GM19324 (cell line): ENCODE data around the gene GPR139.

ENCODE experiments used
- ATAC-seq: cut with Tn5 transposase; IDR thresholded peaks from one replicate; pipeline ENCODE4 v1.9.1; 2021; ENCODE audit warnings: mild to moderate bottlenecking, moderate library complexity; ENCODE audit not compliant: unreplicated experiment, low FRiP score

The GPR139 gene

DNA sequence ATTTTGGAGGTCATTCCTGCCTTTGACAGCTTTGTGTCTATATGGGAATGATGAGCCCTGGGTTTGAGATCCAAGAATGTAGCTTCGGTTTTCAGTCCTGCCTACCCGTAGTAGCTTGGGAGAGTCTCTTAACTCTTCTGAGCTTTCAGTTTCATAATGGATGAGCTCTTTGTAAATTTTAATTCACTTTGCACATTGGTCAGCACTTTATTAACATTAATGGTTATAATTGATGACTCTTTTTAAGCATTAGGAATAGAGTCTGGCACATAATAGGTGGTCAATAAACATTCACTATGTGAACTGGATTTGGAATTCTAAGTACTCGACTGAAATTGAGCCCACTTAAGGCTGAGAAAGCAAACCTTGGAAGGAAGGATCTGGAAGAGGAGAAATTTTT lies 17.3 kb downstream of the GPR139 start:
- no peak for ATAC-seq

DNA sequence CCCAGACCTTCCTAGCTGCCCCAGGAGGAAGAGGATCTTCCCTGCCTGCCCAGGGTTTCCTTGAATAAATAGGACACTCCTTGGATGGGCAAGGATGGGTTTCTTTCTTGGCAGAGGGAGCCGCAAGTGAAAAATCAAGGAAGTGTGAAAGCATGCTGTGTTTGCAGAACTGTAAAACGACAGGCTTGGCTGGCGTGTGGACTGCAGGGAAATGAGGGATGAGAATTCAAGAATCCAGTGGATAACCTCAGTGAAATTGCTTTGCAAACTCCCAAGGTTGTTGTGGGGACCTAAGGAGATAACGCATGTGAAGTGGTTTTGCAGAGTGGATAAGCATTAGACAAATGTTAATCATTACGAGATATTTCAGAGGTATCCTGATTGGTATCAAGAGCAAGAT lies 20.4 kb downstream of the GPR139 start:
- no peak for ATAC-seq

DNA sequence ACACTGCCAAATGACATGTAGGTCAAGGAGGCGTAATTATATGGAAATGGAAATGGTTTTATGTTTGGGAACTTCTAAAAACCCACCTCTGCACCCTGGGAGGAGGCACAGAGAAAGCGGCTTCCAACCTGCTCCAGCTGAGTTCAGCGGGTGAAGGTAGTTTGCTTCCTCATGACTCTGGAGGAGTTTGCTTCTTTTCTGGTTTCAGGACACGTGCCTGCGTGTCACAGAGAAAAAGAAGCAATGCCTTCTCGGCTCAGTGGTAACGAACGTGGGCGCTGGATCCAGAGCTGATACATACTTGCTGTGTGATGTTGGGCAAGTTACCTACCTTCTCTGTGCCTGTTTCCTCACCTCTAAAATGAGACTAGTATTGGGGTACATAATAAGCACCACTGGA lies 22.1 kb downstream of the GPR139 start:
- no peak for ATAC-seq

DNA sequence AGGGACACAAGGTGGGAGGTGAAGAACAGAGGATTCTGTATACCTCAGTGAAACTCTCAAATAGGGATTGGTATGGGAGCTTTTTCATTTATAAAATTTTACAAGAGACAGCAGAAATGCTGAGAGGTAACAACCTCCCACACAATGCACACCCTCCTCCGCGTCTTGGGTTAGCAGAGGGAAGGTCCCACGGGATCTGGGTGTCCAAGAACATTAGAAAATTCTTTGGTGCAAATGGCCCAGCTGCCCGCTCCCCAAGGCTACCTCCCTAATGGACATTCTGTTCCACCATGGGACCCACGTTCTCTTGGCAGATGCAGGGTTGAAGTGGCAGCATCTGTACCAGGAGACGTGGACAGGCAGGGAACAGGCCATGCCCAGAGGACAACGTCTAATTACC lies 22.5 kb downstream of the GPR139 start:
- no peak for ATAC-seq

DNA sequence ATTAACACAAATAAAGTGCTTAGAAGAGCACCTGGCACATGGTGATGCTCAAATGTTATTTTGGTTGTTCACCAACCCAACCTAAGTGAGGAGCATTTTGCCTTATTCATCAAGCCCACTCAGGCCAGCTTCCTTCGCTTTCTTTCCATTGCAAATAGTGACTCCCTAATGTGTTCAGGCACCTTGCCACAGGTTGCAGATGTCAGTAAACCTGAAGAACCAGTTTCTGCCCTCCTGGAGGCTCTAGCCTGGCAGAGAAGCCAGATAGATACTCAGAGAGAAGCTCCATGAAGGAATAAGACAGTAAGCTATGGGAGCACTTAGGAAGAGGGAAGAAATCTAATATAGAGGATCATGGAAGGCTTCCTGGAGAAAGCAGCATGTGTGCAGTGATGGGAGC lies 23.9 kb downstream of the GPR139 start:
- ATAC-seq = no peak

DNA sequence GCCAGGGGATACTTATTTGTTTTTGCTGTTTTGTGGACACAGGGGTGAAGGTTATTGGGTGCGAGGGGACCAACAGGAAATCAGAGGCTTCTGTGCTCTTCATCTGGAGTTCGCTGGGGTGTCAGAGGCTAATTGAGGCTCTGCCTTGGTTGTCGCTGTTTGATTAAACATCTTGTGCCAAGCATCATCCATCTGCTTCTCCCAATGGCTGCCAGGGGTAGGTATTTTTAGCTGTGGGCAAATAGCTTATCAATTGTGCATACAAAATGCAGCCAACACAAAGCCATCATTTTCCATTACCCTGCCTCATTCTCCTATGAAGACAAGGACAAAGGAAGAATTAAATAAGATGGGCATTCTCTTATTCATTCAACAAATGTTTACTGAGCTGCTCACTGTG lies 27.8 kb downstream of the GPR139 start:
- ATAC-seq = no peak

DNA sequence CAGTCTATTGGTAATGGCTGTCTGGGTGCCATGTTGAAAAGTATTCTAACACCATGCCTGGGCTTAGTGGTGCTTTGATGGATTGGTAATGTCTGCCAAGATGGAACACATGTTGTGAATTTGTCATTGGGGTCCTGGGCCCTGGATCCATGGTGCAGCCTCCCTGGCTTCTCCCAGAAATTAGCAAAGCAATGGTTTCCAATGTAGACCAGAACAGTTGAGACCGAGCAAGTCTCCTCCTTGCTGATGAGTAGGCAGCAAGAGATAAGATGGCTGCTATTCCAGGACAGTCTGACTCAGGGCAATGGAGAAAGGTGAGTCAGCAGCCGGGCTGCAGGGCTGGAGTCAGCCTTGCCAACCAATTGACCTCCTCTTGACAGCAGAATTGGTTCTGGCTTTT lies 30.8 kb downstream of the GPR139 start:
- ATAC-seq = no peak

DNA sequence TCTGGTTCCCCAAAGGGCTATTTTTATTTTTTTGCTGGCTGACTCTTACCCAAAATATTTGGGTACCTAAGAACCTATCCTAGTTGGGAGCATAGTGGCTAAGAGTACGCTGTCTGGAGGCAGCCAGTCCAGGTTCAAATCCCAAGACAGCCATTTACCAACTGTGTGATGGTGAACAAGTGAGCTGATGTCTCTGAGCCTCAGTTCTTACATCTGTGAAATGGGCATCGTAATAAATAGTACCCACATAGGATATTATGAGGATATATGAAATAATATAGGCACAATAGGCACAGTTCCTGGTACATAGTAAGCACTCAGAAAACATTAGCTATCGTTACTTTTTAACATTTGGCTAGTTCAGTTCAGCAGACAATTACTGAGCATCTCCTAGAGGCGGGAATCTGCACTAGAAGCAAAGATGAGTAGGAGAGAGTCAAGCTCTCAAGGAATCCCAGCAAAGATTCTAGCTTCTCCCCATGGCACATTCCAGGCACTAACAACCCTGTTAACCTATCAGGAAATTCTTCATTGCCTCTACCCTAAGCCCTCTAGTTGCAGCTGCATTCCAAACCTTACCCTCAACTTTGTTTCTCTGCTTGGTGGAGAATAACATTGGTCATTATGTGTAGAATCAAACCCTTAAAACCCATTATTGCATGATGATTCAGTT lies 31.6 kb downstream of the GPR139 start:
- no peak for ATAC-seq

DNA sequence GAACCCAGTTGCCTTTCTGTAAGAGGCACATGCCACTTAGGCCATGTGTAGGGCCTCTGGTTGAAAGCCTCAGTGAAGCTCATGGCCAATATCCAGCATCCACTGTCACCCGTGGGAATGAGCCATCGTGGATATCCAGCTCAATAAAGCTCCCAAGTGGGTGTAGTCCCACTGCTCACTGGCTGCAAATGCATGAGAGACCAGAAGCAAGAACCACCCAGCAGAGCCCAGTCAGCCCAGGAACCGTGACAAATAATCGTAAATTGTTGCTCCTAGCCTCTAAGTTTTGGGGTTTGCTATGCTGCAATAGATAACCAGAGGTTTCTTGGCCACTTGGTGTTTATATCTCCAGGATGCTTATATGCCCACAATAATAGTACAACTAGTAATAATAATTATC lies 33.7 kb downstream of the GPR139 start:
- no peak for ATAC-seq

DNA sequence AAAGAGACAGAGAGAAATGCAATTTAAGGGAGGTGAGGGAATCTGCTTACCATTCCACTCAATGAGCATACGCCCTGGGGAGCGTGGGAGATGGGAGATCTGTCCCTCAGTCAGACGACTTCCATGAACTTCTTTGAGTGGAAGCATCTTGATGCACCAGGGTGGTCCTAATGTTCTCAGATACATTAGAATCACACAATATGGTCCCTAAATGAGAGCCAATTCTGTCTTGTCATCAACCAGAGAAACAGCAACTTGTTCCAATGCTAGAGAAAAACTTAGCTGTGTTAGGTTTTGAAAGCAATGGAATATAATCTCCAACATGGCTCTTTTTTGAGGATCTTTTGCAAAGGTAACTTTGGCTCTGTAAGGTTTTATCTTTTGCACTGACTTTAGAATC lies 44.1 kb downstream of the GPR139 start:
- ATAC-seq = no peak

DNA sequence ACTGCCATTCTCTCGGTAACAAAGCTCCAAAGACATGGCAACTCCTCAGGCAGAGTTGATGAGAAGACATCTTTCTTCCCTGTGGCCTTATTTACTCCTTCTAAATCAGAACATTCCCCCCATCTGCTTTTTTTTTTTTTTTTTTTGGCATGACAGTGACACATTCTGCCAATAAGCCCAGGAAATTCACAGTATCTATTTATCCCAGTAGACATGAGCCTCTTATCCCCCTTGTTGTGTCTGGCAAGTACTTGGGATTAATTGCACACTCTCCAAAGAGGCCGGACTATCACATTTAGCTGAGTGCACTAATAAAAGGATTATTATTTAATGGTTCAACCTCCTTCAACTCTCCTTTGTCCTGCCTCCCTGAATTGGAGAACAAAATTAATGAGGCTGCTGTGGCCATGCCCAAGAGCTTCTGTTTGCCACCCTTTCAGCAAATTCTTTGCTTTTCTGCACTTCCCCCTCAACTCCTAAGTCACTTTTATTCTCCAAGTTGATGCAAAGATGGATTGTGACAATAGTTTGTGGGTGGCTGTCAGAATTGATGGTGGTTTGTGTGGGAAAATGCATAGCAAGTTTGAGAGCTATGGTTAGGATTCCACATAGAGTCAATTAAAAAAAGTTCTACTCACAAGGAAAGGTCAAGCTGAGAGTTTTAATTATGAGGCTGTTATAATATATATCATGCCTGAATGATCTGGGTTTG lies 47.2 kb downstream of the GPR139 start:
- no peak for ATAC-seq

DNA sequence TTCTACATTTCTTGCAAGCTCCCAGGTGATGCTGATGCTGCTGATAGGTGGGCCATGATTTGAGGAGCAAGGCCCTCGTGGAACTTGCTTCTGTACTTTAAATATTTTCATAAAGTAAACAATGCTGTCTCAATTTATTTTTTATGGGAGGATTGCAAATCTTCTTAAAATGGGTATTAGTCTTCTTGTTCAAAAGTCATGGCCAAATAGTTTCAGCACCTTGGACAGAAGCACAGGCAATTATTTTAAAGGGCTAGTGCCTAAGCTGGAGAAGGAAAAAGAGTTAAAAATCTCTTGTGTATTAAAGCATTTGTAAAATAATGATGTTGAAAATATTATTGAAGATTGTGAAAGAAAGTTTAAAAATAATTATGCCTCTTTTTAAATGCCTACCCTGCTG lies 50.5 kb downstream of the GPR139 start:
- ATAC-seq = no peak

DNA sequence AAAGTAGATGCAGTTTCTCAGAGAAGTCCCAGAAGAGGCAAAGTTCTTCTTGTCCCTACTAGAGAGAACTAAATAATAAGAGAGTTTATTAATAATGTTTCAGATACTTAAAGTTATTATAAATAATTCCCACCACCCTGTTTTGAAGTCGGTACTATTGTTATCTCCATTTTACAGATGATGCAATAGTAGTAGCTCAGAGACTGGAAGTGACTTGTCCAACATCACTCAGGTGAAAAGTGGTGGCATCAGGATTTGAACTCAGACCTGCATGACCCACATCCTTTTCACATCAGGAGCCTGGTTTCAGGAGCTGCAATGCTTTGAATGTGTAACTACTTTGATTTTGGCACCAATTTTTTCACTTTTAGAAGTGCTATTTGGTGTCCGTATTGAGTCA lies 52.7 kb downstream of the GPR139 start:
- no peak for ATAC-seq

DNA sequence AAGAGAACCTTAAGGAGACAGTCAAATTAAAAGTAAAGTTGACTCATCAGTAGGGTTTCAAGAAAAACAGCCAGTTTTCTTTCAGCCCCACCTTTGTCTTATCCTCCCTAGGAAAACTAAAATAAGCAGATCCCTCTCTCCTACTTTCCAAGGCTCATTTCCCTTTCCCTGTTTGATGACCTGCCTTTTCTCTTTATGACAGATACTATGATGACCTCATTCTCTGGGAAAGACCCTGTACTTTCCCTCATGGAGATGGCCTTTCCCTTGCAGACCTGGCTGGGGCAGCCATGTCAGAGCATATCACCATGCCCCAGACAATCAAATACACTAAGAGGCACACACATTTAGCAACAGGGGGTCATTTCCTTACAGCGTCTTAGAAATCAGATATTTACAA lies 53.6 kb downstream of the GPR139 start:
- no peak for ATAC-seq

DNA sequence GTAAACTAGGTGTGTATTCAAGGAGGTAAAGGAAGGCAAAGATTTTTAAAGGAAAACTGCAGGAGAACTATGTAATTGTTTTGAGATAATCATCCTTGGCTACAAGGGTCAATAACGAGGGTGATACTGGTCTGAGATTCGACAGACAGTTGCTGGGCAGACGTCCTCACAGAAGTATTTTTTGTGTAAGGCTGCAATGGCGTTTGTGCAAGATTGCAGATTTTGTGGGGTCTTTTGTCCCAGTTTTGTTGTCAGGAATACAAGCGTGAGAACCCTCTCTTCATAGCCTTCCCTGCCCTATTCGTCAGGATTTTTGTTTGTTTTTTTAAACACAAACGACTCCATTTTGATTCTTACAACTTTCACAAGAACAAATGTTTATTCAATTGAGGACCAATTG lies 57.5 kb downstream of the GPR139 start:
- ATAC-seq = no peak

DNA sequence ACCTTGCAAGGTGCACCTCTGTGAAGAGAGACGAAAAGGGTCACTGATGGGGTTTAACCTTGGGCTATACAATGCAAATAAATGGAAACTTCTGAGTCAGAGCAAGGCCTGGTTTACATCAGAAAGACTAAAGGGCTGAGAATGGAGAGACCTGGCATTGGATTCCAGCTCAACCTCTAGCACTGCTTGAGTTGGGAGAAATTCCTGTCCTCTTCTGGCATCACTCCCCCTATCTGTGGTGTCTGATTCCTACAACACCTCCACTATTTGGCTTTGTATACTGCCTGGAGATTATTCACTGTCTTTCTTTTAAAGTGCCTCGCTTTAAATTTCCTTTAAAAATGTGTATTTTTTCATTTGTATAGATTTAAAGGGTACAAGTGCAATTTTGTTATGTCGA lies 68.8 kb downstream of the GPR139 start:
- ATAC-seq = no peak

DNA sequence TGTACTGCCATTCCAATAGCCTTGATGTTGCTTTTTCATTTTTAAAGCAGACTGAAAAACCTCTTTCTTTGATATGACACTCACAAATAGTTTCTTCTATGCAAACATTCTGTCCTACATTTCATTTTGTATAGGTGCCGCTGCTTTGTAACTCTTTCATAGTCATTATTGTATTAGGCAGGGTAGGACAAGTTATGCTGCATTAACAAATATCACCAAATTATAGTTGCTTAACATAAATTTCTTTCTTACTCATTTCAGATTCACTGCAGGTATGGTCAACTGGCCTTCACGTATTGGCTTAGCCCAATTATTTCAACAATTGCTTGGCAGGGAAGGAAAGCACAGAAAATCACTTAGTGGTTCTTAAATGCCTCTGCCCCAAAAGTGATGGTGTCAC lies 70.8 kb downstream of the GPR139 start:
- ATAC-seq = no peak

DNA sequence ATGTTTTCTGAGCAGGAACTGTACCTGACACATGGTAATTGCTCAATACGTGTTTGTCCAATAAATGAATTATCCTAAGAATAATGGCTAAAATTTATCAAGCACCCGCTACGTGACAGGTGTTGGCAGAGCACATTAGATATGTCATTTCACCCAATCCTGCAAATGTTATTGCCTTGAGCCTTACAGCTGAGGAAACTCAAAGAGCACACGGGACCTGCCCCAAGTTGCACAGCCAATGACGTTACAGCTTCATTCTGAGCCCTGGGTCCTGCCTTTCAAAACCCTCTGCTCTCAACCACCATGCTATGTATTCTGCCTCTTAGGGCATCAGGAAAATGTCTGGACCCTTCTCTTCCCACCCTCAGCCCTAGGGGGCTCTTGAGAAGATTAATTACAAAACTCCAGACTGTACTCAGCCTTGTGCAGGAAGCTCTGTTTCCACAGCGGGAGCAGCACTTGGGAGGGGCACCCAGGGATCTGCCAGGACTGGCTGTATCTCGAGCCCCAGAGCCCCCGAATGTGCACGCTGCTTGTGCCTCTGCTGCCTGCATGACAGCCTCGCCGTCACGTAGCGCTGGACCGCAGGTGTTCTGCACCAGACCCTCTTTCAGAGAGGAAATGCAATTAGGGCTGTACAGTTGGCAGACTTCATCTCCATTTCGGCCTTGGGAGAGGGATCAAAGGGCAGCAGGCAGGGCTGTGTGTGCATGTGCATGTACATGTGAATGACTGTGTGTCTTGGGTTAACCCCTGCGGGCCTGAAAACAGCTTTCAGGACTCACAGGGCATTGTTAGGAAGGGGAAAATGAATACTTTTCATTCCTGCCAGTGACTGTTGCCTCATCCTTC lies 71.6 kb downstream of the GPR139 start:
- ATAC-seq = no peak

DNA sequence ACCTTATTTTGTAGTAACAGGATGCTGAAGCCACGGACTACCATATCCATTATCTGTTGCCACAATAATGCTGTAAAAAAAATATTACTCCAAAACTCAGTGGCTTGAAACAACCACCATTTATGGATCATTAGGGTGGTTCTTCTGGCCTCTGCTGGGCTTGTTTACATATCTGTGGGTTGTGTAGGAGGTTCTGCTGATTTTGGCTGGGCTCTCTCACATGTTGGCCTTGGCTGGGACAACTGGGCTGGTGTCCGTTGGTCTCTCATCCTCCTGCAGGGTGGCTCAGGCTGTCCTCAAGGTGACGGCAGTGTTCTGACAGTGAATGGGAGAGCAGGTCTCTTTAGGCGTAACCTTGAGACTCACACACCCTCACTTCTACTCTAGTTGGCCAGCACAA lies 76.0 kb downstream of the GPR139 start:
- ATAC-seq = no peak

DNA sequence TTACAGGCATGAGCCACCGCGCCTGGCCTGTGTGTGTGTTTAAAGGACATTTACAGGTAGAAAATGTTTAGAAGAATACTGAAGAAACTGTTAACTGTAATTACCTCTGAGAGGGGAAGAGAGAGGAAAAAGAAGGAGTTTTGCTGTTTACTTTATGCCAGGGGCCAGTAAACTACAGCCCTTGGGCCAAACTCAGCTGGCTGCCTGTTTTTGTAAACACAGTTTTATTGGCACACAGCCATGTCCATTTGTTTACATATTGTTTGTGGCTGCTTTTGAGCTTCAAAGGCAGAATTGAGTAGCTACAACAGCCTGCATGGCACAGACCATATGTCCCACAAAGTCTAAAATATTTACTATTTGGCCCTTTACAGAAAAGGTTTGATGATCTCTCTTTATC lies 76.4 kb downstream of the GPR139 start:
- no peak for ATAC-seq

DNA sequence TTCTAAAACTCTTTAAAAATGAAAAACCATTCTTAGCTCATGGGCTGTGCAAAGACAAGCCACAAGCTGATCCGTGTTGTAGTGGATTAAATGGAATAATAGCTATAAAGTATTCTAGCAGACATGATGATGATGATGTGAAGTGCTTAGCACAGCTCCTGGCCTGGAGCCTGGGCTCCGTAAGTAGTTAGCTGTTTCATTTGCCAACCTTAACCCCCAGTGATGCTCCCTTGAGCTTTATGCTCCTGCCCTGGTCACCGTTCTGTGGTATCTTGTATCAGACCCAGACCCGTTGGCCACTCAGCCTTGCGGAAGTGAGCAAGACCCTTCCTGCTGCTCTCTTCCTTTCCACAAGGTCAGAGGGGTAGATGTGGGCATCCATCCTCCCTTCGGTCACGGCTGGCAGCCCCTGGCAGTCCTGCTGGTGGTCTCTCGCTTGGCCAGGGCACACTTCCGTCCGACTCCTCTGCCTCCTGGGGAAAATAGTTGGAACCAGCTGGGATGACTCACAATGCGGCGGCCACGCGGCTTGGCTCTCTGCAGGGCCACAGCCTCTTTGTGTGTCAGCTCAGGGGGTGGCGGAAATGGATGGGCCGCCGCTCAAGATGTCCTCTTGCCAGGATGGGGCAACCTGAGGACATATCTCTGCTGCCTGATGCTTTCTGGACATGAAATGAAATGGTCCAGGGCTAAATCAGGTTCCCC lies 79.1 kb downstream of the GPR139 start:
- no peak for ATAC-seq
